Body of pancreas (tissue), 4 donors: ENCODE data around the gene NAP1L5.

Experiments used
- POLR2A ChIP-seq, 3 donors: fragments of 450-650 bp; IDR thresholded peaks; one replicate each; pipeline ENCODE4 v1.6.1; 2016; ENCODE audit warnings: antibody characterized with exemption in 3 of 3, mild to moderate bottlenecking in 2 of 3
- TF ChIP-seq, protein P1 (sequence below), 7 experiments: fragments of 450-650 bp in 4 of 7; fragments of 200-600 bp in 3 of 7; sonication (generic) in 3 of 7; IDR thresholded peaks; one replicate each; pipeline ENCODE4 v1.5.1; 2016 to 2019; ENCODE audit warnings: antibody characterized with exemption in 7 of 7

DNA sequence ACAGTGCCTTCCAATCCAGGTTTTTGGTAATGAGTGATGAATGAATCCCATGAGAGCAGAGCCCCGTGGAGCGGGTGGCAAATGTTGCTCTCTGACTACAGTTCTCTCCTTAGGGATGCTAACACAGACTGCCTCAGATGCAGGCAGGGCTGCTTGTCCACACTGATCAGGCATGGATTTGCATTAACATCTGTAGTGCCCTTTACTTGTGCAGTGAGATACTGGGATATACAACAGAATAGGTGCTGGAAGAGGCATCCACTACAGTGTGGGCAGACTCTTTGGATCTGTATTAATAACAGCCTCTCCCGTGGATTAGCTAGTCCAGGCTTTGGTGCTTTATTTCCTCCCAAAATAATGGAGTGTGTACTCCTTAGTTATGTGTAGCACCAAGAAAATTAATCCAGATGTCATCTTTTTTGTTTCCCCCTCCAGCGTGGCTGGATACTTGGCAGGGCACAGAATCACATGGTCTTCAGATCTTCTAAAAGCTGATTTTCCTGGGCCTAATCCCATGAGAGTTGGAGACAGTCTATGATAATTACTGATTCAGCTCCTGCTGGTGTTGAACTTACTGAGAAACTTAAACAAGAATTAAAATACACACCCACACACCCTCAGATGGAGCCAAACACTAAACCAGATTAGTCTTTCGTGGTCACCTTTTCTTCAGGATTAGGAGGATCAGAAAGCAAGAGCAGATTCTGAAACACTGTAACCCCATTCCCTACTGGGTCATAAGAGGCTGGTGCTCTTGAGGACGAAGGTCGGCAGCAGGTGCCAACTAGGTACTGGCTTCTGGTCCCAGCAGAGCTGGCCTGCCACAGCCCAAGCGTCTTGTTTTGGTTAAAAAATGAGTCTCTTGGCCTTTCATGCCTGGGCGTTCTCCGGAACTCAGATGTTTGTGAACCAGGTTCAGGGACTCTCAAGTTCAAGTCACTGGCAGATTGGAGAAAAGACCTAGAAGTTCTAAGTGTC lies 23.1 kb upstream of the NAP1L5 start:
- TF ChIP-seq, protein P1, sequence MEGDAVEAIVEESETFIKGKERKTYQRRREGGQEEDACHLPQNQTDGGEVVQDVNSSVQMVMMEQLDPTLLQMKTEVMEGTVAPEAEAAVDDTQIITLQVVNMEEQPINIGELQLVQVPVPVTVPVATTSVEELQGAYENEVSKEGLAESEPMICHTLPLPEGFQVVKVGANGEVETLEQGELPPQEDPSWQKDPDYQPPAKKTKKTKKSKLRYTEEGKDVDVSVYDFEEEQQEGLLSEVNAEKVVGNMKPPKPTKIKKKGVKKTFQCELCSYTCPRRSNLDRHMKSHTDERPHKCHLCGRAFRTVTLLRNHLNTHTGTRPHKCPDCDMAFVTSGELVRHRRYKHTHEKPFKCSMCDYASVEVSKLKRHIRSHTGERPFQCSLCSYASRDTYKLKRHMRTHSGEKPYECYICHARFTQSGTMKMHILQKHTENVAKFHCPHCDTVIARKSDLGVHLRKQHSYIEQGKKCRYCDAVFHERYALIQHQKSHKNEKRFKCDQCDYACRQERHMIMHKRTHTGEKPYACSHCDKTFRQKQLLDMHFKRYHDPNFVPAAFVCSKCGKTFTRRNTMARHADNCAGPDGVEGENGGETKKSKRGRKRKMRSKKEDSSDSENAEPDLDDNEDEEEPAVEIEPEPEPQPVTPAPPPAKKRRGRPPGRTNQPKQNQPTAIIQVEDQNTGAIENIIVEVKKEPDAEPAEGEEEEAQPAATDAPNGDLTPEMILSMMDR (IDR thresholded peaks at IDR 0.05): no peak
- no peak for TF ChIP-seq POLR2A (IDR thresholded peaks at IDR 0.05)
